Keratinocyte (primary cell): Measurements from ENCODE around the gene CSNK2A2.

Source experiments
- CTCF ChIP-seq, 3 experiments: IDR thresholded peaks in 1 of 3; conservative IDR thresholded peaks in 1 of 3; optimal IDR thresholded peaks in 1 of 3; 2 replicates in 2 of 3; 3 replicates in 1 of 3; pipeline versions ENCODE3 to v1.5.1; 2011; ENCODE audit warnings: low read length in 3 of 3, mild to moderate bottlenecking in 3 of 3, moderate library complexity in 2 of 3, control low read depth in 1 of 3, inconsistent platforms in 1 of 3; ENCODE audit not compliant: insufficient read depth in 2 of 3; ENCODE audit errors: extremely low read depth in 1 of 3
- EZH2 ChIP-seq: IDR thresholded peaks from one replicate; pipeline ENCODE4 v1.6.1; 2012; ENCODE audit warnings: inconsistent platforms, mild to moderate bottlenecking, low read length, moderate library complexity

DNA sequence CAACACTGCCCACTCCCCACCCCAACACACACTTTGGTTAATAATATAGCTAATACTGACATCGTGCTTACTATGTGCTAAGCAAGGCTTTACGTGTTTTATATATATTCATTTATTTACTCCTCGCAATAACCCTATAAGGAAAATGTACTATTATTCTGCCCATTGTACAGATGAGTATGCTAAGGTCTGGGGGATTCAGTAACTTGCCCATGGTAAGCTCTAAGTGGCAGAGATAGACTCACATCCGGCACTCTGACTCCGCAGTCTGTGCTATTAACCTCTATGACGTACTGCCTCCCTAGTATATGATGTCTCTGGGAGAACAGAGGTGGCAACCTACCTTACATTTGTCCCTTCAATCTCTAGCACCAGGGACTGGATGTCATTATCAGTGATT is 81.4 kb downstream of the CSNK2A2 start:
- TF ChIP-seq CTCF (optimal IDR thresholded peaks at IDR 0.05 in 1 of 3, IDR thresholded peaks at IDR 0.05 in 1 of 3, conservative IDR thresholded peaks at IDR 0.05 in 1 of 3; ENCODE audit: extremely low read depth in 1 of 3, insufficient read depth in 2 of 3, low read length in 3 of 3) (no peak), EZH2 (no peak)
